Mammary epithelial cell (primary cell): Measurements from ENCODE around the gene SLC25A44.

Source experiments
- CTCF ChIP-seq, 2 donors: IDR thresholded peaks in 1 of 2; conservative IDR thresholded peaks in 1 of 2; 2 replicates each; pipeline ENCODE4 v1.5.1; 2011 to 2012; ENCODE audit warnings: inconsistent platforms in 2 of 2, low read length in 2 of 2, mild to moderate bottlenecking in 2 of 2, control low read depth in 1 of 2, low read depth in 1 of 2; ENCODE audit not compliant: insufficient read depth in 1 of 2; ENCODE audit errors: extremely low read depth in 1 of 2
- EZH2 ChIP-seq: IDR thresholded peaks from 2 replicates; pipeline ENCODE4 v1.6.1; 2012; ENCODE audit warnings: low read length, inconsistent platforms, borderline replicate concordance

- TF ChIP-seq EZH2 = no peak
- TF ChIP-seq CTCF (conservative IDR thresholded peaks at IDR 0.05 in 1 of 2, IDR thresholded peaks at IDR 0.05 in 1 of 2; ENCODE audit: extremely low read depth in 1 of 2, insufficient read depth in 1 of 2, low read depth in 1 of 2, low read length in 2 of 2) = no peak
These were observed 19.7 kb downstream of the SLC25A44 start for GRCh38 chr1:156213644-156213966.
